HL-60 (cell line): ENCODE data around the gene TMEM245.

Experiments
- DNase-seq, 2 experiments: peaks; one replicate each; pipeline ENCODE4 v3.0.0-alpha.2; 2010 to 2020; ENCODE audit warnings: low read depth in 1 of 2, low spot score in 1 of 2
- H3K27ac ChIP-seq: fragments of 250-450 bp; sonication (Bioruptor Pico); replicated peaks from 2 replicates; pipeline ENCODE4 v1.5.1; 2020; ENCODE audit warnings: mild to moderate bottlenecking, moderate library complexity
- H3K27me3 ChIP-seq: fragments of 250-450 bp; sonication (Bioruptor Pico); 2 replicates; pipeline ENCODE4 v1.5.1; 2021; ENCODE audit warnings: mild to moderate bottlenecking, moderate library complexity; ENCODE audit not compliant: insufficient read depth, poor library complexity, severe bottlenecking
- H3K4me3 ChIP-seq: replicated peaks from 2 replicates; pipeline ENCODE4 v1.5.1; 2011; ENCODE audit warnings: mild to moderate bottlenecking, control low read depth, low read length; ENCODE audit not compliant: insufficient read depth
- CTCF ChIP-seq: IDR thresholded peaks from one replicate; pipeline ENCODE4 v1.5.1; 2011; ENCODE audit warnings: low read length, control low read depth, inconsistent platforms; ENCODE audit not compliant: insufficient read depth
- GABPA ChIP-seq: IDR thresholded peaks from 2 replicates; pipeline ENCODE4 v1.6.1; 2012; ENCODE audit warnings: low read depth
- POLR2AphosphoS5 ChIP-seq: IDR thresholded peaks from 2 replicates; pipeline ENCODE4 v1.6.1; 2012; ENCODE audit warnings: low read depth
- REST ChIP-seq: IDR thresholded peaks from 2 replicates; pipeline ENCODE4 v1.6.1; 2012; ENCODE audit warnings: low read depth; ENCODE audit not compliant: insufficient replicate concordance
- SPI1 ChIP-seq: IDR thresholded peaks from 2 replicates; pipeline ENCODE4 v1.6.1; 2012; ENCODE audit warnings: low read depth, mild to moderate bottlenecking, borderline replicate concordance

TMEM245 gene

GRCh38 chr9:109003116-109003515 lies 116.6 kb downstream of the TMEM245 start:
- no peak for TF ChIP-seq POLR2AphosphoS5
- no peak for TF ChIP-seq REST
- no peak for TF ChIP-seq GABPA
- TF ChIP-seq CTCF: no peak
- TF ChIP-seq SPI1: no peak
- H3K27me3 ChIP-seq: no peaks in the 10 kb centered on the region
- no peak overlapping the region for H3K27ac ChIP-seq
- no peak overlapping the region for H3K4me3 ChIP-seq
- DNase-seq: no peak

GRCh38 chr9:109002141-109002540 lies 117.6 kb downstream of the TMEM245 start:
- H3K27me3 ChIP-seq: no peaks in the 10 kb centered on the region
- no peak for DNase-seq
- no peak overlapping the region for H3K4me3 ChIP-seq
- no peak overlapping the region for H3K27ac ChIP-seq
- TF ChIP-seq GABPA (no peak), CTCF (no peak), REST (no peak), SPI1 (no peak), POLR2AphosphoS5 (no peak)

GRCh38 chr9:109001275-109001676 lies 118.5 kb downstream of the TMEM245 start:
- TF ChIP-seq SPI1 (no peak), GABPA (no peak), POLR2AphosphoS5 (no peak), CTCF (no peak), REST (no peak)
- no peak for DNase-seq
- no peak overlapping the region for H3K27ac ChIP-seq
- no peak overlapping the region for H3K4me3 ChIP-seq
- H3K27me3 ChIP-seq: no peaks in the 10 kb centered on the region
